Esophagus (tissue), 2 donors: ENCODE results near the gene DSTN. TPM values are rescaled to one million over a fixed set of nuclear protein-coding genes. Genes with fewer than 3 reads are reported as not detected.

ENCODE experiments used
- H3K27ac ChIP-seq, 2 donors: one replicate each; pipeline ENCODE4 v1.5.1; 2013; ENCODE audit warnings: low read depth in 2 of 2, mild to moderate bottlenecking in 2 of 2, inconsistent platforms in 1 of 2, low read length in 1 of 2, moderate library complexity in 1 of 2
- H3K27me3 ChIP-seq, 2 donors: one replicate each; pipeline ENCODE4 v1.6.1; 2013; ENCODE audit warnings: low read length in 2 of 2, control low read depth in 1 of 2, mild to moderate bottlenecking in 1 of 2; ENCODE audit not compliant: insufficient read depth in 2 of 2, control insufficient read depth in 1 of 2
- H3K36me3 ChIP-seq, 2 donors: one replicate each; pipeline ENCODE4 v1.6.1; 2013; ENCODE audit warnings: low read length in 1 of 2; ENCODE audit not compliant: control insufficient read depth in 2 of 2, insufficient read depth in 2 of 2
- H3K4me1 ChIP-seq, 2 donors: one replicate each; pipeline ENCODE4 v1.6.1; 2013; ENCODE audit warnings: low read length in 1 of 2; ENCODE audit not compliant: control insufficient read depth in 2 of 2, insufficient read depth in 2 of 2
- H3K4me3 ChIP-seq, 2 donors: one replicate each; pipeline ENCODE4 v1.5.1; 2013; ENCODE audit warnings: low read length in 2 of 2, mild to moderate bottlenecking in 2 of 2, low read depth in 1 of 2, moderate library complexity in 1 of 2
- H3K9me3 ChIP-seq, 2 donors: one replicate each; pipeline ENCODE4 v1.6.1; 2013; ENCODE audit warnings: mild to moderate bottlenecking in 2 of 2, low read depth in 1 of 2, low read length in 1 of 2, moderate library complexity in 1 of 2; ENCODE audit not compliant: control insufficient read depth in 2 of 2, insufficient read depth in 1 of 2
- WGBS, 2 donors: extraction: QIAGEN DNeasy Blood & Tissue Kit; methylation state at CpG; one replicate each; pipeline ENCODE4 v1.1.7; 2013; 5-methylcytosine and 5-hydroxymethylcytosine counted together
- polyA plus RNA-seq, 2 donors: library from polyadenylated mRNA; stranded (reverse); fragments of 200-250 nt; gene quantifications; one replicate each; pipeline ENCODE4 v1.2.3, GENCODE V29; 2013
- donor health status: healthy with polysubstance abuse.
- donor health status: Bipolar disorder and iron deficiency.

The DSTN gene
- polyA plus RNA-seq, 2 donors = 301 to 455 TPM

DNA sequence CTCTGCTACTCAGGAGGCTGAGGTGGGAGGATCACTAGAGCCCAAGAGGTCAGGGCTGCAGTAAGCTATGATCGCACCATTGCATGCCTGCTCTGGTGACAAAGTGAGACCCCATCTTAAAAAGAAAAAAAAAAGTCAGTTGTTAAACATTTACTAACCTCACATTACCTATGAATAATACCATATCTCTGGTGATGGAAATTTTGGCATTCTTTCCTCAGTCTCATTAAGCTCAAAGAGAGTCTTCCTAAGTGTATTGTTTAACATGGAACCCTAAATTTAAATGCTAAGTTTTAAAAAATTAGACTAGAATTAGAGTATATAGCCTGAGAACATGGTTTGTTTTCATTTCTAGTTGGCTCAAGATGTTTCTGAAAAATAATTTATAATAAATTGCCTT is 27.4 kb upstream of the DSTN start:
- Histone ChIP-seq H3K4me1 (no peaks in the 10 kb centered on the region), H3K27me3 (no peaks in the 10 kb centered on the region), H3K9me3 (no peaks in the 10 kb centered on the region), H3K27ac (no peak overlapping the region), H3K4me3 (no peak overlapping the region), H3K36me3 (no peaks in the 10 kb centered on the region)
- 74 to 88% methylated on average over 1 of the region's 1 CpG for WGBS, 2 donors

DNA sequence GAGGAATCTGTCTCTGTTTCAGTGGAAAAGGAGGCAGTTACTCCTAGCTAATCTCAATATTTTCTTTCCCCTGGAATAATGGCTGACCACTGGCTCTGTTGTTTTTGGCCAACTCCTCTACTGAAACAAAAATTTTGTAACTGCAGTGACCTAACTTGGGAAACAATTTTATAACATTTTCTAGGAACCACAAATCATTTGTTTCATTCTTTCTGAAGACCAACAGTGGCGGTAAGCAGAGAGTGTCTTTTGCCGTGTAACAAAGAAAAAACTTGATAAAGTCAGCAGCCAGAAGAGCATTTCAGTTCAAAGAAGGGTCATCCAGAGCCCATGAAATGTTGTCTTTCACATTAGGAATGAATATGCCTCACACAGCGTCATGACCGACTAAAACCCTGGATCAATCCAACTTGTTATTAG is 26.9 kb upstream of the DSTN start:
- Histone ChIP-seq H3K36me3 (no peaks in the 10 kb centered on the region), H3K4me1 (no peaks in the 10 kb centered on the region), H3K4me3 (no peak overlapping the region), H3K27ac (peak overlapping the region in 1 of 2 donors; percentile 12), H3K9me3 (no peaks in the 10 kb centered on the region), H3K27me3 (no peaks in the 10 kb centered on the region)
- WGBS, 2 donors = 61 to 76% methylated on average over 4 of the region's 4 CpGs

- no peaks in the 10 kb centered on the region for H3K9me3 ChIP-seq
- H3K4me3 ChIP-seq = no peak overlapping the region
- H3K27ac ChIP-seq = peak overlapping the region; percentile 13 to 14
- H3K27me3 ChIP-seq = no peaks in the 10 kb centered on the region
- no peaks in the 10 kb centered on the region for H3K4me1 ChIP-seq
- WGBS, 2 donors = 64% methylated on average over 5 of the region's 5 CpGs
- no peaks in the 10 kb centered on the region for H3K36me3 ChIP-seq
These were observed 26.2 kb upstream of the DSTN start for GRCh38 chr20:17543531-17544131.

DNA sequence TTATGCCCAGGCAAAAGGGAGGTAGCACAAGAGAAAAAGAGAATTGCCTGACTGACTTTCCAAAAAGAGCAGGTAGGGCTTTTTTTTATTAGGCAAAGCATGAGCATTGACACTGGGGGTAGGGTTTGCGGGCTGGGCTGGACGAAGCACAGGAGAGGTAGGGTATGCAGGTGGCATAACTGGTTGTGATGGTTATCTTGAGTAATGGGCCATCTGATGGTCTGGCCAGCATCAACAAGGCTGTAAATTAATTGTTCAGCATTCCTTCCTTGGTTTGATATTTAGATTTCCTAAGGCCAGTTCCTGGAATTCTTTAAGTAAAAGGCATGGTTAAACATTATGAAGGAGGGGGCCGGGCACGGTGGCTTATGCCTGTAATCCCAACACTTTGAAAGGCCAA is 24.7 kb upstream of the DSTN start:
- H3K27me3 ChIP-seq = no peaks in the 10 kb centered on the region
- H3K27ac ChIP-seq = no peak overlapping the region
- WGBS, 2 donors = 81 to 84% methylated on average over 4 of the region's 4 CpGs
- H3K9me3 ChIP-seq = no peaks in the 10 kb centered on the region
- no peaks in the 10 kb centered on the region for H3K36me3 ChIP-seq
- no peak overlapping the region for H3K4me3 ChIP-seq
- H3K4me1 ChIP-seq = peaks cover 0 to 4% of the 10 kb centered on the region in 2 donors

GRCh38 chr20:17549131-17549530 is 20.7 kb upstream of the DSTN start:
- Histone ChIP-seq H3K9me3 (no peaks in the 10 kb centered on the region), H3K4me3 (no peak overlapping the region), H3K4me1 (peaks cover 0 to 4% of the 10 kb centered on the region in 2 donors), H3K27ac (peak overlapping the region; percentile 36 to 52), H3K36me3 (no peaks in the 10 kb centered on the region), H3K27me3 (no peaks in the 10 kb centered on the region)
- WGBS, 2 donors = 57 to 62% methylated on average over 4 of the region's 4 CpGs

DNA sequence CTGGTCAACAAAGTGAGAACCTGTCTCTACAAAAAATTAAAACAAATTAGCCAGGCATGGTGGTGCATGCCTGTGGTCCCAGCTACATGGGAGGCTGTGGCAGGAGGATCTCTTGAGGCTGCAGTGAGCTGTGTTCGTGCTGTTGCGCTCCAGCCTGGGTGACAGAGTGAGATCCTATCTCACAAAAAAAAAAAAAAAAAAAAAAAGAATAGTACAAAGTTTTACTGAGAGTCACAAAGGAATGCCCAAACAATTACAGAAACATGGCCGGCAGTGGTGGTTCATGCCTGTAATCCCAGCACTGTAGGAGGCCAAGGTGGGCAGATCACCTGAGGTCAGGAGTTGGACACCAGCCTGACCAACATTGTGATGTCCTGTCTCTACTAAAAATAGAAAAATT is 14.8 kb upstream of the DSTN start:
- 92 to 97% methylated on average over 3 of the region's 3 CpGs for WGBS, 2 donors
- Histone ChIP-seq H3K4me3 (no peak overlapping the region), H3K27ac (no peak overlapping the region), H3K36me3 (no peaks in the 10 kb centered on the region), H3K4me1 (peaks cover 0 to 7% of the 10 kb centered on the region in 2 donors), H3K27me3 (no peaks in the 10 kb centered on the region), H3K9me3 (no peaks in the 10 kb centered on the region)

DNA sequence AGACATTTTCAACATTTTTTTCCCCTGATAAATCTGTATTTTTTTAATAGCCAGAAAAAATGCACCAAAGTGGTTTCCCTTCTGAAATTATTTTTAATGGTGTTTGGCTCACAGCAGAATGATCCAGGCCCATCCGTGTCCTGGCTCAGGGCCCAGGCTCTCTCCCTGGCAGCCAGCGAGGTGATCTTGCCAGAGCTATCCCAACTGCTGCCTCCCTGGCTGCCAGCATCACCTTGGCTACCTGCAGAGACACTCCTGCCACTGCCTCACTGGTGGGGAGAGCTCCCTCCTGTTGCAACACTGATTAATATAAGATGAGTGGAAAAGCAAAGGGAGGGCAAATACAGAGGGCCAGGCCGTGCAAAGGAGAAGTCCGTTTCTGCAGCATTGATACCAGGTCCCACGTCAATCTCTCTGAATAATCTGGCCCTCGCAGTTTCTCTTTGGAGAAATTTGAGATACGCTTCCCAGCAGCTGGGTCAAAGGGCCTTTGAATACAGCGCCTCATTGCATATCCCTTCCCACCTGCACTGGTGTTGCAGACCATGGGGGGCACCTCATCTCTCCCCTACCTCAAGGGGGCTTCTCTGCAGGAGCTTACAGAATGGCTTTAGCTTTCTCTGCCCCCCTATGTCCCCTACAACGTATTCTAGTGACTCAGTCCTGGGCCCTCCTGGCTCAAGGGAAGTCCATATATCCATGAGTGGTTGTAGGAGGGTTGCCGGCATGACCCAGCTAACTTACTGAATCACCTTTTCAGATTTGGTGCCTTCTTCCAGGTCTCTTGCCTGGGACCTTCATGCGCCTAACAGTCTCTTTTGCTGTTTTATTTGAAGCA is 12.8 kb upstream of the DSTN start:
- 34% methylated on average over 11 of the region's 11 CpGs for WGBS, 2 donors
- H3K27ac ChIP-seq = peak overlapping the region; percentile 98
- no peaks in the 10 kb centered on the region for H3K36me3 ChIP-seq
- H3K9me3 ChIP-seq = no peaks in the 10 kb centered on the region
- H3K4me3 ChIP-seq = no peak overlapping the region
- no peaks in the 10 kb centered on the region for H3K27me3 ChIP-seq
- H3K4me1 ChIP-seq = peaks cover 0 to 11% of the 10 kb centered on the region in 2 donors

DNA sequence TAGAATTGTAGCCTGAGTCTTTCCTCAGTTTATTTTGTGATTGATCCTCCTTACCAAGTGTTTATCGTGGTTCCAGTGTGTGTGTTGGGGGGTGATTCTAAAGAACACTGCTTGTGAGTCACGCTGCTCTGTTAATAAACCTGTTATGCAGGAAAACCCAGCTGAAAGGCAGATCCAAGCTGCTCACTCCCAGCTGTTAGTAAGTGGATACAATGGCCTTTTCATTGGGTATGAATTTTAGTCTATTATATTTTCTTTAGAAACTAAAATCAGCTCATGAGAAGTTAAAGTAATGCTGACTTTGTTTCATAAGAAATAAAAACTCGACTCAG is 12.2 kb upstream of the DSTN start:
- peaks cover 0 to 11% of the 10 kb centered on the region in 2 donors for H3K4me1 ChIP-seq
- H3K9me3 ChIP-seq = no peaks in the 10 kb centered on the region
- H3K27me3 ChIP-seq = no peaks in the 10 kb centered on the region
- no peaks in the 10 kb centered on the region for H3K36me3 ChIP-seq
- peak overlapping the region; percentile 98 for H3K27ac ChIP-seq
- WGBS, 2 donors = 25 to 27% methylated on average over 3 of the region's 3 CpGs
- no peak overlapping the region for H3K4me3 ChIP-seq

DNA sequence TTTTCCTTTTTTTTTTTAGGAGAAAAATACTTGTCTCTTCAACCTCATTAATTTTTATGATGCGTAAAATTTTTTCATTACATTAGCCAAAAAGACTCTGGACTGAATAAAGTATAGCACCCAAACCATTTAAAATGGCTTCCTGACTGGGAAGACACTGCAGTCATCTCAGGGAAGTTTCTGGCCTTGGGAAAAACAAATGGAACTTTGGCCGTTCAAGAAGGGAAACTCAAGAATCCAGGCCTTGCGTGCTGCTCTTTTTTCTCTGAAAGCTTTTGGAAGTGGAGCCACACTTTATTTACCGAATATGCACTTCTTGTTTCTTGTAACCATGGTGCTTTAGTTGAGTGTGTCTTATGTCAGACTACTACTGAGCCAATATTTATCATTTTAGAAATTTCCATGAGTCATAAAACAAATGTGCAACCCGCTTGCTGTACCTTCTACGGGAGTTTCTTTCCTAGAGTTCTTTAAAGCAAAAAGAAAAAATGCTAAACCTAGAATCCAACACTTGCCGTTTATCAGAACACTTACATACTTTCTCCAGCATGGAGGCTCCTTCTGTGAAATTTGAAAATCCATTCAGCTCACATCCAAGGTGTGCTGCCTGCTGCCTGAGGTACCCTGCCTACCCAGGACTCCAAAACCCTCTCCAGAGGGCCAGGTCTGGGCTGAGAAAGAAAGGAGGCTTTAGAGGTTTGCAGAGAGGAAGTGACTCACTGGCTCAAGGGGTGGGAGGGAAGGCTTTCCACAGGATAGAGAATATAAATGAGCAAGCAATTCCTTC is 11.5 kb upstream of the DSTN start:
- 16 to 21% methylated on average over 7 of the region's 7 CpGs for WGBS, 2 donors
- Histone ChIP-seq H3K27me3 (no peaks in the 10 kb centered on the region), H3K4me1 (peaks cover 0 to 11% of the 10 kb centered on the region in 2 donors), H3K9me3 (no peaks in the 10 kb centered on the region), H3K27ac (peak overlapping the region; percentile 98 to 99), H3K36me3 (no peaks in the 10 kb centered on the region), H3K4me3 (no peak overlapping the region)
